ENCODE measurements around the gene PRKCA. TPM values are rescaled to one million over a fixed set of nuclear protein-coding genes. Genes with fewer than 3 reads are reported as not detected.
"Not testable (repeated sequence)": the region's sequence is repeated elsewhere in the genome, so short reads cannot be mapped to it uniquely, and the experiment has no call there.

Gene PRKCA
- total and polyA plus RNA-seq, 3 experiments from 2014 or later, result 1.8 to 74.1 (median 73.9) TPM

DNA sequence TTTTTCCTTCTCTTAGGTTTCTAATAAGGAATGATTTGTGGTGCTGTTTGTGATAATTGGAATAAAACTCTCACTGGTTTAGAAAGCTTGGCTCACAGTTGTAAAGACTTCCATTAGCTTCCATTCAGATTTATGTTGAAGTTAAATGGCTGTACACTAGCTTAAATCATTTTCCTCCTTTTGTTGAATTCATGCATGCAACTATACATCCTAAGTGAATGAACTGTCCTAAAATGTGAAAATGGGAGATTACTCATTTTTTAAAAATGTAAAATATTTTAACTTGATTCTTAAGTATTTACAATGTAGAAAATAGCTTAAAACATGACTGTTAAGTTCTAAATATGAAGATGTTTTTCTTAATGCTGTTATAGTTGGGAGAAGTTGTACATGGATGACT lies 15.2 kb downstream of the PRKCA start:
- Histone ChIP-seq H3K4me1 (ENCODE audit: insufficient read depth, low read length) (peaks cover 32% of the 10 kb centered on the region), H3K27ac (ENCODE audit: low read depth, low read length) (no peak overlapping the region), H3K4me3 (ENCODE audit: low read length) (no peak overlapping the region), H3K27me3 (ENCODE audit: insufficient read depth, low read length, poor library complexity, severe bottlenecking) (no peaks in the 10 kb centered on the region), H3K36me3 (ENCODE audit: insufficient read depth, low read length) (no peaks in the 10 kb centered on the region), H3K9me3 (ENCODE audit: low read length) (peaks cover 4% of the 10 kb centered on the region)
- peaks cover 18 to 39% (median 28%) of the 10 kb centered on the region in 3 donors for H3K4me1 Mint-ChIP-seq
- no peaks in the 10 kb centered on the region for H3K27me3 Mint-ChIP-seq
- H3K9me3 Mint-ChIP-seq, result peaks cover 4 to 12% (median 6%) of the 10 kb centered on the region in 5 donors
- no peak for DNase-seq
- H3K27ac Mint-ChIP-seq, result peak overlapping the region in 1 of 8 donors; percentile 36
- no peak overlapping the region for H3K4me3 Mint-ChIP-seq
- ChIA-PET CTCF (no interaction called here), POLR2A (no interaction called here)
- peaks cover 0 to 12% (median 8%) of the 10 kb centered on the region in 3 donors for H3K36me3 Mint-ChIP-seq

DNA sequence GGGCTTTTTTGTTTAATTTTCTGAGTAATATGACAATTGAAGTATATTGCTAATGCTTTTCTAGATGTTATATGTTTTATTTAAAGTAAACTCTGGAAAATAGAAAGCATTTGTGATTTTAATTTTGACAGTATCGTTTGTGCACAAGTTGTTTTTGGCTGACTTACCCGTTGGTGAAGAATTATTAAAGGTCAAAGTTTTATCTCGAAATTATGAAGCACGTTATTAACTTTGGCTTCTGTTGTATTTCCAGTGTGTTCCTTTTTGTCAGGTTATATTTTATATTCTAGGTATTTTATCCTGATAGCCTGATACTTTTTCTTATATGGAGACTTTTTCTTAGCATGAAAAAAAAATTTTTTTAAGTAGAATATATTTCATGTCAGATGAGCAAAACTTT lies 16.8 kb downstream of the PRKCA start:
- Mint-ChIP-seq H3K36me3 (peaks cover 3 to 12% (median 8%) of the 10 kb centered on the region in 3 donors), H3K9me3 (peaks cover 4 to 12% (median 6%) of the 10 kb centered on the region in 5 donors), H3K27ac (no peak overlapping the region), H3K4me3 (no peak overlapping the region), H3K27me3 (no peaks in the 10 kb centered on the region), H3K4me1 (peaks cover 9 to 30% (median 14%) of the 10 kb centered on the region in 3 donors)
- Histone ChIP-seq H3K36me3 (ENCODE audit: insufficient read depth, low read length) (no peaks in the 10 kb centered on the region), H3K27me3 (ENCODE audit: insufficient read depth, low read length, poor library complexity, severe bottlenecking) (no peaks in the 10 kb centered on the region), H3K4me3 (ENCODE audit: low read length) (no peak overlapping the region), H3K27ac (ENCODE audit: low read depth, low read length) (no peak overlapping the region), H3K4me1 (ENCODE audit: insufficient read depth, low read length) (peaks cover 16% of the 10 kb centered on the region), H3K9me3 (ENCODE audit: low read length) (peaks cover 4% of the 10 kb centered on the region)
- CTCF ChIA-PET, result no interaction called here
- POLR2A ChIA-PET, result no interaction called here
- DNase-seq, result no peak

DNA sequence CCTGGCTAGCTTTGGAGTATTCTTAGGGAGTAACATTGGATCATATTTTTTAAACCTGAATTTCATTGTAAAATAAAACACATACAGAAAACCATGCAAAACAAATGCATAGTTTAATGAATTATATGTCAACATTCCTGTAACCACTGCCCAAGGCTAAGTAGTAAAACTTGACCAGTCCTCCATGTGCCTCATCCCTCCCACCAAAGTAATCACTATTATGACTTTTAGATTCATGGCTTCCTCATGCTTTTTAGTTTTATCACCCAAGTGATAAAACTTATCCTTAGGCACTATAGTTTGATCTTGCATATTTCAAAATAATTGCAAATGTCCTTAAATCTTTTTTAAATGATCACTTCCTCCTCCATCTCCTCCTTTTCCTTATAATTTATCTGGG lies 20.4 kb downstream of the PRKCA start:
- Mint-ChIP-seq H3K9me3 (peaks cover 4 to 12% (median 6%) of the 10 kb centered on the region in 5 donors), H3K4me3 (no peak overlapping the region), H3K27ac (peak overlapping the region in 1 of 8 donors; percentile 66), H3K36me3 (peaks cover 5 to 12% (median 8%) of the 10 kb centered on the region in 3 donors), H3K27me3 (no peaks in the 10 kb centered on the region), H3K4me1 (peaks cover 10 to 40% (median 23%) of the 10 kb centered on the region in 3 donors)
- Histone ChIP-seq H3K9me3 (ENCODE audit: low read length) (peaks cover 4% of the 10 kb centered on the region), H3K4me3 (ENCODE audit: low read length) (no peak overlapping the region), H3K36me3 (ENCODE audit: insufficient read depth, low read length) (no peaks in the 10 kb centered on the region), H3K27me3 (ENCODE audit: insufficient read depth, low read length, poor library complexity, severe bottlenecking) (no peaks in the 10 kb centered on the region), H3K4me1 (ENCODE audit: insufficient read depth, low read length) (peaks cover 22% of the 10 kb centered on the region), H3K27ac (ENCODE audit: low read depth, low read length) (no peak overlapping the region)
- ChIA-PET POLR2A (no interaction called here), CTCF (no interaction called here)
- DNase-seq, result no peak

DNA sequence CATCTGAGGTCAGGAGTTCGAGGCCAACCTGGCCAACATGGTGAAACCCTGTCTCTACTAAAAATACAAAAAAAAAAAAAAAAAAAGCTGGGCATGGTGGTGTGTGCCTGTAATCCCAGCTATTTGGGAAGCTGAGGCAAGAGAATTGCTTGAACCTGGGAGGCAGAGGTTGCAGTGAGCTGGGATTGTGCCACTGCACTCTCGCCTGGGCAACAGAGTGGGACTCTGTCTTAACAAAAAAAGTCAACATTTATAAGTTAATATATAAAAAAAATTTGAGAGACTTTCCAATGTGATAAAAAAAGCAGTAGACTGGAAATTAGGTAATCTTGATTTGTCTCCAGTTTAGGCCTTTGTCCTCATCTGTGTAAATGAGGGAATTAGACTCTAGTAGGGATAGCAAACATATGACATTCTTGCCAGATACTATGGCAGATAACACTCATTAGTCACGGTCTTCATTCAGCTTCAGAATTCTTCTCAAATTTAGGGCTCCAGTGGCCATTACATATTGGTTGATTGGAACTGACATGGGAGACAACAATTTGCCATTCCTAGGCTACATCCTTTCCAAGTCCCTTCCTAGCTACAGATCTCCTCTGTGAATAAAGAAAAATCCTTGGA lies 22.1 kb downstream of the PRKCA start:
- H3K27ac ChIP-seq (ENCODE audit: low read depth, low read length); H3K27me3 Mint-ChIP-seq; H3K4me3 Mint-ChIP-seq; H3K4me3 ChIP-seq (ENCODE audit: low read length); H3K36me3 ChIP-seq (ENCODE audit: insufficient read depth, low read length); POLR2A ChIA-PET; H3K9me3 ChIP-seq (ENCODE audit: low read length); DNase-seq; H3K27ac Mint-ChIP-seq; H3K27me3 ChIP-seq (ENCODE audit: insufficient read depth, low read length, poor library complexity, severe bottlenecking): not testable (repeated sequence)
- H3K4me1 ChIP-seq (ENCODE audit: insufficient read depth, low read length), result peaks cover 39% of the 10 kb centered on the region
- Mint-ChIP-seq H3K4me1 (peaks cover 22 to 51% (median 36%) of the 10 kb centered on the region in 3 donors), H3K36me3 (peaks cover 5 to 12% (median 8%) of the 10 kb centered on the region in 3 donors), H3K9me3 (peaks cover 4 to 12% (median 6%) of the 10 kb centered on the region in 5 donors)
- CTCF ChIA-PET, result interaction anchor here (1.3 kb wide), 1 partner anchor 24 kb away, joined by 3 read pairs; no protein-coding TSS in a partner anchor

DNA sequence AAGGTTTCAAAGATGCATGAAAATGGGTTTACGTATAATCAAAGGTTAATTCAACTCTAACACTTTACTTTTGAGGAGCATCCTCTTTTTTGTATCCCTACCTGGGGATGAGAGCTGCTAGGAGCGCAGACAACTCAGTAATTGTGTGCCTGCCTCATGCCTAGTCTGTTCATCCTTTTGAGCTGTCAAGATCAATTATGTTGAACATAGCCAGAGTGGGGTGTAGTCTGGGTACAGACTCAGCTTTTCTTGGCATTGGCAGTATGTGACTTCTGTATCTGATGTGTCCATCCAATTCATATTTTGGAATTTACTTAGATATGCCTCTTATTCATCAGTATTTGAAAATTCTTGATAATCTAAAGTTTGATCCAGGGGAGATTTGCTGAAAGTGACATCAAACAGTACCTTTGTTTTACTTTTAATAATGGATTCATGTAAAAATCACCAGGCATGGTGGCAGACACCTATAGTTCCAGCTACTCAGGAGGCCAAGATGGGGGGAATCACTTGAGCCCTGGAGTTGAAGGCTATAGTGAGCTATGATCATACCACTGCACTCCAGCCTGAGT lies 24.1 kb downstream of the PRKCA start:
- Histone ChIP-seq H3K4me3 (ENCODE audit: low read length) (no peak overlapping the region), H3K27me3 (ENCODE audit: insufficient read depth, low read length, poor library complexity, severe bottlenecking) (no peaks in the 10 kb centered on the region), H3K27ac (ENCODE audit: low read depth, low read length) (no peak overlapping the region), H3K4me1 (ENCODE audit: insufficient read depth, low read length) (peaks cover 59% of the 10 kb centered on the region), H3K36me3 (ENCODE audit: insufficient read depth, low read length) (no peaks in the 10 kb centered on the region), H3K9me3 (ENCODE audit: low read length) (peaks cover 4% of the 10 kb centered on the region)
- Mint-ChIP-seq H3K36me3 (peaks cover 4 to 6% (median 5%) of the 10 kb centered on the region in 3 donors), H3K27me3 (no peaks in the 10 kb centered on the region), H3K4me1 (peaks cover 35 to 71% (median 52%) of the 10 kb centered on the region in 3 donors), H3K4me3 (no peak overlapping the region), H3K27ac (peak overlapping the region in 4 of 8 donors; percentile 0 to 46 (median 22)), H3K9me3 (peaks cover under 1 to 6% (median 5%) of the 10 kb centered on the region in 5 donors)
- POLR2A ChIA-PET, result interaction anchor here (0.5 kb wide), 1 partner anchor 70 kb away, joined by 5 read pairs; no protein-coding TSS in a partner anchor
- DNase-seq, result no peak
- CTCF ChIA-PET, result no interaction called here

DNA sequence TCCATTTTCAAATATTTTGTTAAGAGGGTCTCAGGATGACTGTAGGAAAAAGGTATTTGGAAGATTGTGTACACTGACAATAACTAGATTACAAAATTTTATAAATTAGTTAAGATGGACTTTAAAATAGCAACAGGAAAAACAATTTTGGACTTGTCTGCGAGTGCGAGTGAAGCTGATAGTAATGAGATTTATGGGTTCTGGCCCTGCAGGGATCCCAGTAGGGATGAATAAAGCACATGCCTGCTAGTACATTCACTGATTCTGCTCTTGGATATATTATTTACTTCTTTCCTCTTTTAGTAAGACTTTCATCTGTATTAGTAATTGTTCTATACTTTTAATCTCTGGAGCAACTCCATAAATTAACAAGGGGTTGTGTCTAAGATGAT lies 28.2 kb downstream of the PRKCA start:
- ChIA-PET POLR2A (interaction anchor here (0.5 kb wide), 1 partner anchor 84 kb away, joined by 5 read pairs; no protein-coding TSS in a partner anchor), CTCF (interaction anchor here (1.1 to 1.3 kb wide), 2 partner anchors 9 to 26 kb away, joined by 3 to 5 read pairs; no protein-coding TSS in a partner anchor)
- peaks cover 89% of the 10 kb centered on the region for H3K4me1 ChIP-seq (ENCODE audit: insufficient read depth, low read length)
- peaks cover 0 to 2% (median 0%) of the 10 kb centered on the region in 3 donors for H3K36me3 Mint-ChIP-seq
- H3K27ac ChIP-seq (ENCODE audit: low read depth, low read length), result no peak overlapping the region
- H3K27ac Mint-ChIP-seq, result peak overlapping the region in 7 of 8 donors; percentile 13 to 95 (median 79)
- H3K4me3 Mint-ChIP-seq, result peak overlapping the region in 3 of 7 donors; percentile 67 to 82 (median 77)
- DNase-seq, result no peak
- H3K4me1 Mint-ChIP-seq, result peaks cover 42 to 80% (median 62%) of the 10 kb centered on the region in 3 donors
- H3K27me3 Mint-ChIP-seq, result no peaks in the 10 kb centered on the region
- no peaks in the 10 kb centered on the region for H3K9me3 ChIP-seq (ENCODE audit: low read length)
- no peaks in the 10 kb centered on the region for H3K27me3 ChIP-seq (ENCODE audit: insufficient read depth, low read length, poor library complexity, severe bottlenecking)
- no peaks in the 10 kb centered on the region for H3K9me3 Mint-ChIP-seq
- no peaks in the 10 kb centered on the region for H3K36me3 ChIP-seq (ENCODE audit: insufficient read depth, low read length)
- peak overlapping the region; percentile 47 for H3K4me3 ChIP-seq (ENCODE audit: low read length)

DNA sequence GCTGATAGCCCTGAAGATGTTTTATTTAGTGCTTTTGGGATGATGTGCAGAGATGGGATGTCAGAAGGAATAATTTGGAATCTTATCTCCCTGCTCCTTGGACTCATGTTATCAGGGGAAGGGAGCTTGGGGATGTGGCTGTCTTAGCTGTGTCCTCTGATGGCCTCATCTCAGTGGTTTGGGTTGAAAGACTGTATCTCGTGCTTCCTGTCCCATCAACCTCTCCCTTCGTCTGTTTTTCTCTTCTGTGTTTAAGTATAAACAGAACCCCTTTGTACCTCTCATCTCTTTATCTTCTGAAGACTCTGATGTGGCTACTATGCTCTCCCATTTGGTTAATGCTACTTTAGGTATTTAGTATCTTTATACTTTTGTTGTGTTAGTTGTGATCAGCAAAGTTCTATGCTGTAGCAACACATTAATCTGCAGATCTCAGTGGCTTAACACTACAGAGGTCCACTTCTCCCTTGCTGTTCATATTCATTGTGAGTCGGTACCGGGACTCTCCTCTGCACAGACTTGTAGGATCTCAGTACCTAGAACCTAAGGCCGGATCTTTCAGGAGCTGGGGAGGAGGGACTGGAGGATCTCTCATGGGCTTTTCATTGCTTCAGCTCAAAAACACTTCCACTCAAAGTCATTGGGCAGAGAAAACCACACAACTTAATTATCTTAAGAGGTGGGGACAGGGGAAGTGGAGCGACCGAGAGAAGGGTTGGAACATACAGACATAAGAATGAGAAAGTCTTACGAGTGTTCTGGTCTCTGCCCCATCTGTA lies 28.8 kb downstream of the PRKCA start:
- H3K27ac ChIP-seq (ENCODE audit: low read depth, low read length), result peak overlapping the region; percentile 39
- Mint-ChIP-seq H3K4me1 (peaks cover 40 to 80% (median 66%) of the 10 kb centered on the region in 3 donors), H3K36me3 (peaks cover 0 to 2% (median 0%) of the 10 kb centered on the region in 3 donors), H3K27me3 (no peaks in the 10 kb centered on the region), H3K27ac (peak overlapping the region; percentile 64 to 95 (median 80)), H3K4me3 (peak overlapping the region; percentile 38 to 87 (median 77)), H3K9me3 (no peaks in the 10 kb centered on the region)
- H3K4me1 ChIP-seq (ENCODE audit: insufficient read depth, low read length), result peaks cover 83% of the 10 kb centered on the region
- POLR2A ChIA-PET, result no interaction called here
- peak overlapping the region; percentile 47 for H3K4me3 ChIP-seq (ENCODE audit: low read length)
- H3K36me3 ChIP-seq (ENCODE audit: insufficient read depth, low read length), result no peaks in the 10 kb centered on the region
- CTCF ChIA-PET, result interaction anchor here (1.1 to 1.3 kb wide), 2 partner anchors 10 to 27 kb away, joined by 3 to 5 read pairs; no protein-coding TSS in a partner anchor
- DNase-seq, result peak in 2 of 5 donors; percentile 45 to 79
- no peaks in the 10 kb centered on the region for H3K27me3 ChIP-seq (ENCODE audit: insufficient read depth, low read length, poor library complexity, severe bottlenecking)
- no peaks in the 10 kb centered on the region for H3K9me3 ChIP-seq (ENCODE audit: low read length)

Measured in CD8-positive, alpha-beta memory T cell (primary cell).